Effector memory CD4-positive, alpha-beta T cell (primary cell): ENCODE data around the gene RBBP8.

Experiments
- DNase-seq, 3 donors: peaks; one replicate each; pipeline ENCODE4 v3.0.0-alpha.2; 2020
- H3K27ac ChIP-seq: 2 replicates; pipeline ENCODE4 v1.7.0; 2013; ENCODE audit warnings: mild to moderate bottlenecking, low read length, moderate library complexity; ENCODE audit not compliant: insufficient read depth, poor library complexity, severe bottlenecking
- H3K27me3 ChIP-seq: replicated peaks from 2 replicates; pipeline ENCODE4 v1.7.0; 2013; ENCODE audit warnings: mild to moderate bottlenecking, low read length; ENCODE audit not compliant: insufficient read depth, control insufficient read depth, poor library complexity, severe bottlenecking
- H3K36me3 ChIP-seq: 2 replicates; pipeline ENCODE4 v1.7.0; 2013; ENCODE audit warnings: mild to moderate bottlenecking, low read length, moderate library complexity; ENCODE audit not compliant: control insufficient read depth, insufficient read depth
- H3K4me1 ChIP-seq: 2 replicates; pipeline ENCODE4 v1.7.0; 2013; ENCODE audit warnings: low read length, mild to moderate bottlenecking; ENCODE audit not compliant: control insufficient read depth, insufficient read depth, poor library complexity, severe bottlenecking
- H3K4me3 ChIP-seq: 2 replicates; pipeline ENCODE4 v1.7.0; 2013; ENCODE audit warnings: low read length, low read depth, mild to moderate bottlenecking; ENCODE audit not compliant: insufficient read depth, poor library complexity, severe bottlenecking
- H3K9me3 ChIP-seq: 2 replicates; pipeline ENCODE4 v1.7.0; 2013; ENCODE audit warnings: mild to moderate bottlenecking, low read length, moderate library complexity; ENCODE audit not compliant: control insufficient read depth

The RBBP8 gene

DNA sequence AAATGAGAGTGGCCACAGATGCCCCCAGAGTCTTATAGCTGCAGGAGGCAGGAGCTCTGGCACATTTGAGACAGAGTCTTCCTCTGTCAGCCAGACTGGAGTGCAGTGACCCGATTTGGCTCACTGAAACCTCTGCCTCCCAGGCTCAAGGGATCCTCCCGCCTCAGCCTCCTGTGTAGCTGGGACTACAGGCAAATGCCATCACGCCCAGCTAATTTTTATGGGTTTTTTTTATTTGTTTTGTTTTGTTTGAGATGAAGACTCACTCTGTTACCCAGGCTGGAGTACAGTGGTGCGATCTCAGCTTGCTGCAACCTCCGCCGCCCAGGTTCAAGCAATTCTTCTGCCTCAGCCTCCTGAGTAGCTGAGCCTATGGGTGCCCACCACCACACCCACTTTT lies 121.4 kb downstream of the RBBP8 start:
- Histone ChIP-seq H3K27me3 (no peaks in the 10 kb centered on the region), H3K27ac (no peak overlapping the region)

DNA sequence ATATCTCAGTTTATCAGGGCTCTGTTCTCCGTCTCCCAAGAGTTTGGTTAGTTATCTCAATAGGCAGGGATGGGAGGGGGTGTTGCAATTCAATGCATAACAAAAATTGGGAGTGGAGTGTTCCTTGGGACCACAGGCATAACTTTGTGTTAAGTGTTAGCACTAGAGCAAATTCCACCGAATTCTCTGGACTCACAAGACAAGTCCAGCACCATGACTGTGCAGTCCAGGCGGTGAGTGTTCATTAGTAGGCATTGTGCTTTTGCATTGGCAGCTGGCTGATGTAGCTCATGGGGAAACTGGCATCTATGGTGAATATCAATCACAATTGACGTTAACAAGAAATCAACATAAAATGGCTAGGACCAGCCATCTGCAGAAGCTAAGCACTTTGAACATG lies 123.2 kb downstream of the RBBP8 start:
- Histone ChIP-seq H3K9me3 (no peaks in the 10 kb centered on the region), H3K36me3 (no peaks in the 10 kb centered on the region), H3K27ac (no peak overlapping the region), H3K27me3 (no peaks in the 10 kb centered on the region), H3K4me3 (no peak overlapping the region), H3K4me1 (no peaks in the 10 kb centered on the region)
- DNase-seq, result no peak

More for the DNA sequence above, 121.4 kb downstream of the RBBP8 start:
- Histone ChIP-seq H3K4me3 (no peak overlapping the region), H3K36me3 (no peaks in the 10 kb centered on the region), H3K4me1 (peaks cover 5% of the 10 kb centered on the region), H3K9me3 (no peaks in the 10 kb centered on the region)
- DNase-seq, result no peak

DNA sequence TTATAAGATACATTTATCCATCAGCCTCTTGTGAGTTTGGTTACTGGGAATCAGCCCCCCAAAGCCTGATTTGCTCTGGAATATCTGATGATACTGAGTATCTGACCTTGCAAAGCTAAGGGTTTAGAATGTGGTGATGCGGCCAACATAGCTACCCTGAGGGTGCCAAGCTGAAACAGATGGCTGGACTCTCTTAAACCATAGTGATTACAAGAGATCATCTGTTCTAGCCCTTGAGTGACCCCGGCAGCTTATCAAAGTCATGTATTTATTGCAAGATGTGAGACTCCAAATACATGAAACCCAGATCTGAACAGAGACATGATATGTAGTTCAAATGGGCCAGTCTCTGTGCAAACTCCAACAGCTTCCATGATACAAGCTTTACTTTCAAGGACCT lies 124.0 kb downstream of the RBBP8 start:
- Histone ChIP-seq H3K27ac (no peak overlapping the region), H3K4me3 (no peak overlapping the region), H3K4me1 (no peaks in the 10 kb centered on the region), H3K36me3 (no peaks in the 10 kb centered on the region), H3K27me3 (no peaks in the 10 kb centered on the region), H3K9me3 (no peaks in the 10 kb centered on the region)
- no peak for DNase-seq

DNA sequence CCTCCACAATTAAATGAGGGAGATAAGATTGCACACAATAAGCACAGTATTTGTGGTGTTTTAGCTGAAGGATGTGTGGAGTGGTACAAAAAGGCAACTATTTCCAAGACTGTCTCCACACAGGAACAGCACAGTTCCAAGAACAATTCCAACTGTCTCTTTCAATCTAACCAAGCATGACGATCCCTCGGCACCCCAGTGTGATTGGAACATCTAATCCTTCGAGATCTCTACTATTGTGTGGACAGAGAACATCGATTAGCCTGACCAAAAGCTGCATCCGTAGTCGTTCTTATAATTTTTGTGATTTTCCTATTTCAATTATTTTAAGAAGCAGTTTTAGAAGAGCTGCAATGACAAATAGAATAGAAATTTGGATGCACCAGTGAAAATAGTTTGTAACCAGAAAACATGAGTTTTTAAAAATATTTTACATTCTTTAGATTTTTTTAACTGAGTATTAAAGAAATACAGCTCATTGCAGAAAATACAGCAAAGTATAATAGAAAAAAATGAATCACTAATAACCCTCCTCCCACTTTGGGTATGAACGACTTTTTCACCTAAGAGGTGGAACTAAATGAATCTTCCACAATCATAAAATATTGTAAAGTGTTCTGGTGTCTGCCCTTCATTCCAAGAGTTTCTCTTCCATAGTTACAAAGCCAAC lies 125.8 kb downstream of the RBBP8 start:
- Histone ChIP-seq H3K27ac (no peak overlapping the region), H3K4me3 (no peak overlapping the region), H3K36me3 (no peaks in the 10 kb centered on the region), H3K9me3 (no peaks in the 10 kb centered on the region), H3K4me1 (no peaks in the 10 kb centered on the region), H3K27me3 (no peaks in the 10 kb centered on the region)
- no peak for DNase-seq

DNA sequence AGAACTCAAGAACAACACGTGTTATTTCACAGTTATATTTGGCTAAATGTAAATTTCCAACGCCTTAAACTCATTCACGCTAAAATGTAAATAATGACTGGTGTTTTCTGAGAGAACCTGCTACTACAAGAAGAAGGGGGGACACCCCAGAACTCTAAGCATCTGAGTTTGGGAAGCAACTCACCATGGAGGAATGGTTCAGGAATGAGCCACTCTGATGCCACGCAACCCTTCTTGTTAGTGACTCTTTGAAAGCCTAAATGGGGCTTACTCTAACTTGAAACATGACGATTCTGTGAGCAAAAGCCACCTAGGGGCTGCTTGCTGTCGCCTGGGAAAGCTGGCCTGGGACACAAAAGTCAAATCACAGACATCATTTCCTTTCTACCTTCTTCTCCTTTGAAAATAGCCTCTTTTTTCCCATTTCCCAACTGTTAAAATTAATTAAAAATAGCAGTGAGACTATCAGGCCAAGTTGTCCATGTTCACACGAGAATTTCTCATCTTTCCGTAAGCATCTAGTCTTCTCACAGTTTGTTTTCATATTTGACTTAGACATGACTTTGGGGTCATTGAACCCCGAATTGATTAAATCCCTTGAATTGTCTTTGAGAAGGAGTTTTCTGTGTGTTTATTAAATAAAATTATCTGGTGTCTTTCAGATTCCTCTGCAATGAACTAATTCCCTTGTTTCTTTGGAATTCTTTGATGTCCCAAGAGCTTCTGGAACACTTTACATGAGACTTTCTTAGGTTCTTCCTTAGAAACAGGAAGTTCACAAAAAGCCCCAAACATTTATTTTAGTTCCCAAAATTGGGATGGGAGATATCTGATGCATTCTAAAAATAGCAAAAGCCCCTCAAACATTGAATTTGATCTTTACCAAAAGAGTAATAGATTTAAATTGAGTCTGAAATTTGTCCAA lies 126.7 kb downstream of the RBBP8 start:
- no peaks in the 10 kb centered on the region for H3K9me3 ChIP-seq
- H3K27ac ChIP-seq, result no peak overlapping the region
- no peaks in the 10 kb centered on the region for H3K4me1 ChIP-seq
- H3K36me3 ChIP-seq, result no peaks in the 10 kb centered on the region
- no peaks in the 10 kb centered on the region for H3K27me3 ChIP-seq
- no peak for DNase-seq
- H3K4me3 ChIP-seq, result no peak overlapping the region

DNA sequence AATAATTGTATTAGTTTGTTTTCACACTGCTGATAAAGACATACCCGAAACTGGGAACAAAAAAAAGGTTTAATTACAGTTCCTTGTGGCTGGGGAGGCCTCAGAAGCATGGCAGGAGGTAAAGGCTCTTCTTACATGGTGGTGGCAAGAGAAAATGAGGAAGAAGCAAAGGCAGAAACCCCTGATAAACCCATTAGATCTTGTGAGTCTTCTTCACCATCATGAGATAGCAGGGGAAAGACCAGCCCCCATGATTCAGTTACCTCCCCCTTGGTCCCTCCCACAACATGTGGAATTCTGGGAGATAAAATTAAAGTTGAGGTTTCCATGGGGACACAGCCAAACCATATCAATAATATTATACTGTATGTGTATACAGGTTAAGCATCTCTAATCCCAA lies 128.9 kb downstream of the RBBP8 start:
- no peaks in the 10 kb centered on the region for H3K9me3 ChIP-seq
- no peaks in the 10 kb centered on the region for H3K36me3 ChIP-seq
- DNase-seq, result no peak

DNA sequence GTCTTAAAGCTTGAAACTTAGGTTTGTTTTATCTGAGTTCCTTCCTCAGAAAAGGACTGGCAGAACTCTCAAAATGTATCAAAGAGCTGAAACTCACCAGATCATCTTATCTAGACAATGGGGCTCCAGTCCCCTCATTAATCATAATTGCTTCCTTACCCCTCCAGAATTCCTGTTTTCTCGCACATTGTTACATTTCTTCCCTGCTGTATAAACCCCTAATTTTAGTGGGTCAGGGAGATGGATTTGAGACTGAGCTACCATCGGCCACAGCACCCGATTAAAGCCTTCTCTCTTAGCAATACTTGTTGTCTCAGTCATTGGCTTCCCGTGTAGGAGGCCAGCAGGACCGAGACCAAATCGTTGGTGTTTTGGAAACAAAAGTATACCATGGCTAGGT lies 130.4 kb downstream of the RBBP8 start:
- no peak for DNase-seq
- no peak overlapping the region for H3K4me3 ChIP-seq
- H3K4me1 ChIP-seq, result no peaks in the 10 kb centered on the region
- no peak overlapping the region for H3K27ac ChIP-seq
- H3K9me3 ChIP-seq, result no peaks in the 10 kb centered on the region
- no peaks in the 10 kb centered on the region for H3K27me3 ChIP-seq
- no peaks in the 10 kb centered on the region for H3K36me3 ChIP-seq

More for the DNA sequence above, 128.9 kb downstream of the RBBP8 start:
- Histone ChIP-seq H3K27ac (no peak overlapping the region), H3K4me1 (no peaks in the 10 kb centered on the region), H3K27me3 (no peaks in the 10 kb centered on the region), H3K4me3 (no peak overlapping the region)

DNA sequence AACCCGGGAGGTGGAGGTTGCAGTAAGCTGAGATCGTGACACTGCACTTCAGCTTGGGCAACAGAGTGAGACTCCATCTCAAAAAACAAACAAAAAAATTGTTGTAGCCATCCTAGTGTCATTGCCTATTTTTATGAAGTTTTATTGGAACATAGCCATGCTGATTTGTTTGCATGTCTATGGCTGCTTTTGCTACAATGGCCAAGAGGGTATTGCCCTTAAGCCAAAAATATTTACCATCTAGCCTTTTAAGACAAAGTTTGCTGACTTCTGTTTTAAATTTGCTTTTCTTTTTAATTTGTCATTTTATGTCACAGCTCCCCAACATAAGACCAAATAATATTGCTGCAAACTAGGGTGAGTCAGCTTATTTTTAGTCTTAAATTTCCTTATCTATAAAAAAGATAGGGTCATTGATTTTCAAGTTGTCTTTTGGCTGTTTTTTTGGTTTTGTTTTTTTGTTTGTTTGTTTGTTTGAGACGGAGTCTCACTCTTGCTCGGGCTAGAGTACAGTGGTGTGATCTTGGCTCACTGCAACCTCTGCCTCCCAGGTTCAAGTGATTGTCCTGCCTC lies 132.2 kb downstream of the RBBP8 start:
- Histone ChIP-seq H3K27me3 (no peaks in the 10 kb centered on the region), H3K27ac (no peak overlapping the region), H3K9me3 (no peaks in the 10 kb centered on the region), H3K4me3 (no peak overlapping the region), H3K36me3 (no peaks in the 10 kb centered on the region), H3K4me1 (peaks cover 15% of the 10 kb centered on the region)
- DNase-seq, result no peak

DNA sequence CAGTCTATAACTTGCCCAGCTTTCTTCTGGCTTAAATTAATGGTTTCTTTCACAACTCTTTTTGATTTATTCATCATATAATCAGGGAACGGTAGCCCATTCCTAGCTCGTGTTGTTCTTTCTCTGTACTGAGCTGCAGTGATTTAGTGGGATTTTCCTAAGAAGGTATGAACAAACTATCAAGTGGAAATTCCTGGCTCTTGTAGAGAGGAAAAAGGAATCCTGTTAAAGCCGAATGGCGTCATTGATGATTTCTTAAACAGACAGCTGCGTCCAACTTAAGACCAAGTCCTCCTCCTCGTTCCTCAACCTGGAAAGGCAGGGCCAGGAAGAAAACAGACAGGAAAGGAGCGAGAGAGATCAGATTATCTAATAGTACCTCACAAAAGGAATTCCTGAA lies 132.9 kb downstream of the RBBP8 start:
- DNase-seq, result no peak
- Histone ChIP-seq H3K27me3 (no peaks in the 10 kb centered on the region), H3K27ac (no peak overlapping the region), H3K4me3 (no peak overlapping the region), H3K36me3 (no peaks in the 10 kb centered on the region), H3K4me1 (peaks cover 21% of the 10 kb centered on the region), H3K9me3 (no peaks in the 10 kb centered on the region)

DNA sequence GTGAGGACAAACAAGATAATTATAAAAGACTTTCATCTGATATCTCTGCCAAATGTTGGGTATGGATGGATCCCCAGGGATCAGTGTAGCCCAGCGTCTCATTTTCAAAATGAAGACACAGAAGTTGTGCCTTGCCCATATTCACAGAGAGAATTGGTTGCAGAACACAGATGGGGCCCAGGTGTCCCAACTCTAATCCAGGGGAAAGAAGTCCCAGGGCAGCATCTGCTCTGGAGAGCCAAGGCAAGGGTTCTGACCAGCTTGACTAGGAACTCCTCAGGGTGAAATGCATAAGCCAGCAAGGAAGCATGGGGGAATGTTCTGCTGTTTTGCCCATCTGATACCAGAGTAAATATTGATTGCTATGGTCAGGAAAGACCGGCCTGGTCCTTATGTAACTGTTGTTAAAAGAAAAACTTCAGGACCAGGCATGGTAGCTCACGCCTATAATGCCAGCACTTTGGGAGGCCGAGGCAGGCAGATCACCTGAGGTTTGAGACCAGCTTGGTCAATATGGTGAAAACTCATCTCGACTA lies 133.4 kb downstream of the RBBP8 start:
- no peak for DNase-seq
- Histone ChIP-seq H3K27me3 (no peaks in the 10 kb centered on the region), H3K4me1 (peaks cover 26% of the 10 kb centered on the region), H3K4me3 (no peak overlapping the region), H3K36me3 (no peaks in the 10 kb centered on the region), H3K27ac (no peak overlapping the region), H3K9me3 (no peaks in the 10 kb centered on the region)
